ENCODE results near the gene PCBP2.
"Not testable (repeated sequence)": the region's sequence is repeated elsewhere in the genome, so short reads cannot be mapped to it uniquely, and the experiment has no call there.

The PCBP2 gene

GRCh38 chr12:53451661-53452158 lies at the start of gene PCBP2:
Gene PCBP2, plus strand, starts transcription at chr12:53452102. Its CDS starts 2,699 bp downstream, at chr12:53454801.
- DNase-seq, result peak; percentile 99

- not testable (repeated sequence) for DNase-seq
Measured at GRCh38 chr12:53402351-53402750, 49.6 kb upstream of the PCBP2 start.

GRCh38 chr12:53402871-53403270 lies 49.0 kb upstream of the PCBP2 start:
- no peak for DNase-seq

- DNase-seq, result no peak
Measured at GRCh38 chr12:53410951-53411350, 41.0 kb upstream of the PCBP2 start.

- no peak for DNase-seq
Measured at GRCh38 chr12:53413485-53414204, 38.3 kb upstream of the PCBP2 start.

GRCh38 chr12:53414756-53415417 lies 37.0 kb upstream of the PCBP2 start:
- DNase-seq, result no peak

- not testable (repeated sequence) for DNase-seq
Measured at GRCh38 chr12:53415752-53416389, 36.0 kb upstream of the PCBP2 start.

- DNase-seq, result not testable (repeated sequence)
Measured at GRCh38 chr12:53417291-53417816, 34.5 kb upstream of the PCBP2 start.

- no peak for DNase-seq
Measured at GRCh38 chr12:53418221-53418620, 33.7 kb upstream of the PCBP2 start.

- DNase-seq, result no peak
Measured at GRCh38 chr12:53419756-53420155, 32.1 kb upstream of the PCBP2 start.

- DNase-seq, result not testable (repeated sequence)
Measured at GRCh38 chr12:53422247-53422646, 29.7 kb upstream of the PCBP2 start.

GRCh38 chr12:53423597-53423996 lies 28.3 kb upstream of the PCBP2 start, which contains the start of gene AMHR2:
Gene AMHR2, plus strand, starts transcription at chr12:53423855. Its CDS starts 80 bp downstream, at chr12:53423935.
- no peak for DNase-seq

GRCh38 chr12:53424626-53425514 lies 27.0 kb upstream of the PCBP2 start:
- no peak for DNase-seq

GRCh38 chr12:53425515-53426150 lies 26.3 kb upstream of the PCBP2 start:
- no peak for DNase-seq

- DNase-seq, result no peak
Measured at GRCh38 chr12:53427905-53428594, 23.9 kb upstream of the PCBP2 start.

- DNase-seq, result no peak
Measured at GRCh38 chr12:53428741-53429140, 23.2 kb upstream of the PCBP2 start.

- DNase-seq, result no peak
Measured at GRCh38 chr12:53430116-53430515, 21.8 kb upstream of the PCBP2 start.

GRCh38 chr12:53431187-53431586 lies 20.7 kb upstream of the PCBP2 start:
- no peak for DNase-seq

GRCh38 chr12:53435326-53435725 lies 16.6 kb upstream of the PCBP2 start:
- DNase-seq, result not testable (repeated sequence)

GRCh38 chr12:53439582-53439981 lies 12.3 kb upstream of the PCBP2 start:
- not testable (repeated sequence) for DNase-seq

All from NCI-H2171 treated with DMSO at 0.1 percent for 48 hours (cell line).